Liver (tissue), 9 donors: ENCODE measurements around the gene SPECC1L. TPM values are rescaled to one million over a fixed set of nuclear protein-coding genes. Genes with fewer than 3 reads are reported as not detected.
"Not testable (repeated sequence)": the region's sequence is repeated elsewhere in the genome, so short reads cannot be mapped to it uniquely, and the experiment has no call there.

ENCODE experiments used
- DNase-seq: peaks from one replicate; pipeline ENCODE4 v3.0.0-alpha.2; 2017; ENCODE audit warnings: low spot score
- H3K27ac ChIP-seq, 2 donors: one replicate each; pipeline ENCODE4 v1.7.0; 2013; ENCODE audit warnings: inconsistent platforms in 2 of 2, low read length in 2 of 2, control low read depth in 1 of 2, low read depth in 1 of 2, mild to moderate bottlenecking in 1 of 2
- H3K27me3 ChIP-seq, 4 donors: one replicate each; pipeline versions ENCODE4 v1.6.1 to v1.7.0; 2013; ENCODE audit warnings: low read length in 3 of 4, inconsistent platforms in 1 of 4, mild to moderate bottlenecking in 1 of 4, moderate library complexity in 1 of 4; ENCODE audit not compliant: control insufficient read depth in 4 of 4, insufficient read depth in 4 of 4
- H3K36me3 ChIP-seq, 4 donors: one replicate each; pipeline versions ENCODE4 v1.6.1 to v1.7.0; 2013; ENCODE audit warnings: low read length in 3 of 4, mild to moderate bottlenecking in 3 of 4, low read depth in 1 of 4, moderate library complexity in 1 of 4; ENCODE audit not compliant: control insufficient read depth in 4 of 4, insufficient read depth in 3 of 4
- H3K4me1 ChIP-seq, 4 donors: one replicate each; pipeline versions ENCODE4 v1.6.1 to v1.7.0; 2013; ENCODE audit warnings: low read length in 3 of 4, mild to moderate bottlenecking in 3 of 4, moderate library complexity in 1 of 4; ENCODE audit not compliant: control insufficient read depth in 4 of 4, insufficient read depth in 4 of 4
- H3K4me3 ChIP-seq, 3 donors: one replicate each; pipeline versions ENCODE4 v1.6.1 to v1.7.0; 2013; ENCODE audit warnings: low read length in 3 of 3, control low read depth in 1 of 3, low read depth in 1 of 3, mild to moderate bottlenecking in 1 of 3
- H3K9ac ChIP-seq, 2 donors: one replicate each; pipeline ENCODE4 v1.7.0; 2013; ENCODE audit warnings: low read length in 2 of 2, mild to moderate bottlenecking in 2 of 2, moderate library complexity in 2 of 2, control low read depth in 1 of 2, low read depth in 1 of 2
- H3K9me3 ChIP-seq, 4 donors: one replicate each; pipeline versions ENCODE4 v1.6.1 to v1.7.0; 2013; ENCODE audit warnings: low read length in 3 of 4; ENCODE audit not compliant: control insufficient read depth in 4 of 4
- ATF3 ChIP-seq: IDR thresholded peaks from 2 replicates; pipeline ENCODE4 v1.6.1; 2016; ENCODE audit warnings: antibody characterized with exemption
- CTCF ChIP-seq: fragments of 150-350 bp; IDR thresholded peaks from 2 replicates; pipeline ENCODE4 v1.5.1; 2017; ENCODE audit warnings: improper control_type of control experiment, low read depth, low read length; ENCODE audit not compliant: missing input control
- EGR1 ChIP-seq, 2 donors: IDR thresholded peaks; 2 replicates each; pipeline ENCODE4 v1.6.1; 2016 to 2018; ENCODE audit warnings: antibody characterized with exemption in 2 of 2, low read depth in 2 of 2
- FOXA1 ChIP-seq: IDR thresholded peaks from 2 replicates; pipeline ENCODE4 v1.6.1; 2016; ENCODE audit warnings: antibody characterized with exemption
- FOXA2 ChIP-seq: IDR thresholded peaks from 2 replicates; pipeline ENCODE4 v1.6.1; 2016; ENCODE audit warnings: antibody characterized with exemption
- GABPA ChIP-seq, 2 donors: IDR thresholded peaks in 1 of 2; conservative IDR thresholded peaks in 1 of 2; 2 replicates each; pipeline ENCODE4 v1.6.1; 2016; ENCODE audit warnings: antibody characterized with exemption in 2 of 2, mild to moderate bottlenecking in 1 of 2, moderate library complexity in 1 of 2
- HNF4A ChIP-seq, 2 donors: conservative IDR thresholded peaks; 2 replicates each; pipeline ENCODE4 v1.6.1; 2016; ENCODE audit warnings: antibody characterized with exemption in 2 of 2, mild to moderate bottlenecking in 2 of 2
- HNF4G ChIP-seq: IDR thresholded peaks from 2 replicates; pipeline ENCODE4 v1.6.1; 2016; ENCODE audit warnings: antibody characterized with exemption
- JUND ChIP-seq, 2 donors: IDR thresholded peaks; 2 replicates each; pipeline ENCODE4 v1.6.1; 2016; ENCODE audit warnings: antibody characterized with exemption in 2 of 2
- MAX ChIP-seq: IDR thresholded peaks from 2 replicates; pipeline ENCODE4 v1.6.1; 2016; ENCODE audit warnings: antibody characterized with exemption
- NR2F2 ChIP-seq: IDR thresholded peaks from 2 replicates; pipeline ENCODE4 v1.6.1; 2016; ENCODE audit warnings: antibody characterized with exemption
- RAD21 ChIP-seq, 2 donors: IDR thresholded peaks; 2 replicates each; pipeline ENCODE4 v1.6.1; 2016; ENCODE audit warnings: antibody characterized with exemption in 2 of 2, mild to moderate bottlenecking in 2 of 2
- REST ChIP-seq: IDR thresholded peaks from 2 replicates; pipeline ENCODE4 v1.6.1; 2016; ENCODE audit warnings: antibody characterized with exemption, mild to moderate bottlenecking
- RXRA ChIP-seq, 2 donors: IDR thresholded peaks; 2 replicates each; pipeline ENCODE4 v1.6.1; 2017 to 2018; ENCODE audit warnings: antibody characterized with exemption in 2 of 2, mild to moderate bottlenecking in 1 of 2
- SP1 ChIP-seq: IDR thresholded peaks from 2 replicates; pipeline ENCODE4 v1.6.1; 2018; ENCODE audit warnings: antibody characterized with exemption, mild to moderate bottlenecking
- TAF1 ChIP-seq: conservative IDR thresholded peaks from 2 replicates; pipeline ENCODE4 v1.6.1; 2016; ENCODE audit warnings: antibody characterized with exemption, mild to moderate bottlenecking
- YY1 ChIP-seq: IDR thresholded peaks from 2 replicates; pipeline ENCODE4 v1.6.1; 2016; ENCODE audit warnings: antibody characterized with exemption, mild to moderate bottlenecking
- ZBTB33 ChIP-seq: IDR thresholded peaks from 2 replicates; pipeline ENCODE4 v1.6.1; 2016; ENCODE audit warnings: antibody characterized with exemption
- WGBS: extraction: QIAGEN DNeasy Blood & Tissue Kit; methylation state at CpG from one replicate; pipeline ENCODE4 v1.1.7; 2013; 5-methylcytosine and 5-hydroxymethylcytosine counted together
- polyA plus RNA-seq, 2 donors: library from polyadenylated mRNA; stranded (reverse) in 1 of 2; unstranded in 1 of 2; fragments of 200-250 nt in 1 of 2; fragments of >200 nt in 1 of 2; fragmentation: Nextera tagmentation in 1 of 2; extraction: Ambion mirVana in 1 of 2; gene quantifications; one replicate each; pipeline versions ENCODE4 v1.2.1 to v1.2.3, GENCODE V29; 2013 to 2015
- total RNA-seq, 2 donors: library from RNA; depleted of rRNA; stranded (reverse); fragments of >200 nt; gene quantifications; one replicate each; pipeline ENCODE4 v1.2.3, GENCODE V29; 2014
- donor health status: healthy.
- donor health status: healthy.
- donor health status: healthy.
- donor health status: healthy.
- donor health status: healthy.

The SPECC1L gene
- total and polyA plus RNA-seq, 4 donors, result 5.4 to 22.3 (median 12.3) TPM

- peak; percentile 69 for DNase-seq
- Histone ChIP-seq H3K27me3 (no peaks in the 10 kb centered on the region), H3K36me3 (no peaks in the 10 kb centered on the region), H3K4me3 (no peak overlapping the region), H3K9ac (no peak overlapping the region), H3K27ac (peak overlapping the region in 1 of 2 donors; percentile 7), H3K9me3 (no peaks in the 10 kb centered on the region), H3K4me1 (peaks cover 0 to 10% (median 3%) of the 10 kb centered on the region in 4 donors)
- 43% methylated on average over 23 of the region's 23 CpGs for WGBS
- TF ChIP-seq YY1 (no peak), FOXA1 (no peak), RXRA (IDR thresholded peaks at IDR 0.05) (peak; percentile 51 to 74), EGR1 (IDR thresholded peaks at IDR 0.05; ENCODE audit: low read depth in 2 of 2) (no peak), ATF3 (no peak), CTCF (peak; percentile 80), FOXA2 (no peak), HNF4G (no peak), RAD21 (IDR thresholded peaks at IDR 0.05) (peak; percentile 89 to 92), REST (no peak), GABPA (IDR thresholded peaks at IDR 0.05 in 1 of 2, conservative IDR thresholded peaks at IDR 0.05 in 1 of 2) (no peak), TAF1 (no peak), NR2F2 (peak; percentile 84), SP1 (peak; percentile 48), HNF4A (conservative IDR thresholded peaks at IDR 0.05) (no peak), JUND (IDR thresholded peaks at IDR 0.05) (no peak), ZBTB33 (no peak), MAX (no peak)
Observed at GRCh38 chr22:24247564-24248344, 22.9 kb upstream of the SPECC1L start.

GRCh38 chr22:24248611-24249010, 22.0 kb upstream of the SPECC1L start:
- H3K9me3 ChIP-seq, H3K4me3 ChIP-seq, H3K4me1 ChIP-seq, H3K27me3 ChIP-seq, H3K27ac ChIP-seq, H3K36me3 ChIP-seq, H3K9ac ChIP-seq, DNase-seq: not testable (repeated sequence)
- 88% methylated on average over 15 of the region's 15 CpGs for WGBS

- not testable (repeated sequence) for H3K27me3 ChIP-seq, H3K36me3 ChIP-seq, H3K4me1 ChIP-seq, H3K9me3 ChIP-seq, DNase-seq, H3K27ac ChIP-seq, H3K9ac ChIP-seq, H3K4me3 ChIP-seq
- 94% methylated on average over 8 of the region's 8 CpGs for WGBS
Observed at GRCh38 chr22:24249413-24249812, 21.2 kb upstream of the SPECC1L start.

- not testable (repeated sequence) for H3K9ac ChIP-seq, H3K4me3 ChIP-seq, H3K36me3 ChIP-seq, H3K27ac ChIP-seq, H3K9me3 ChIP-seq, H3K4me1 ChIP-seq, DNase-seq, H3K27me3 ChIP-seq
- WGBS, result 93% methylated on average over 19 of the region's 28 CpGs
Observed at GRCh38 chr22:24251286-24251685, 19.3 kb upstream of the SPECC1L start.
